Trophoblast cell (in vitro differentiated cells and primary cell): ENCODE measurements around the gene MYLK3.

Experiments used
- DNase-seq, 2 donors: peaks; one replicate each; pipeline ENCODE4 v3.0.0-alpha.2; 2016
- H2AFZ ChIP-seq: 2 replicates; pipeline ENCODE4 v1.6.1; 2013; ENCODE audit warnings: low read length, moderate library complexity, mild to moderate bottlenecking; ENCODE audit not compliant: insufficient read depth, poor library complexity
- H2AK5ac ChIP-seq: 2 replicates; pipeline ENCODE4 v1.6.1; 2013; ENCODE audit warnings: mild to moderate bottlenecking, low read length
- H2BK120ac ChIP-seq: 2 replicates; pipeline ENCODE4 v1.6.1; 2013; ENCODE audit warnings: low read length, mild to moderate bottlenecking, moderate library complexity; ENCODE audit not compliant: insufficient read depth, poor library complexity
- H2BK12ac ChIP-seq: 2 replicates; pipeline ENCODE4 v1.6.1; 2013; ENCODE audit warnings: mild to moderate bottlenecking, low read length, moderate library complexity
- H2BK5ac ChIP-seq: 2 replicates; pipeline ENCODE4 v1.6.1; 2013; ENCODE audit warnings: low read length, low read depth, moderate library complexity, mild to moderate bottlenecking; ENCODE audit not compliant: poor library complexity
- H3K14ac ChIP-seq: 2 replicates; pipeline ENCODE4 v1.6.1; 2013; ENCODE audit warnings: mild to moderate bottlenecking, low read length
- H3K18ac ChIP-seq: 2 replicates; pipeline ENCODE4 v1.6.1; 2013; ENCODE audit warnings: mild to moderate bottlenecking, low read length
- H3K23ac ChIP-seq: 2 replicates; pipeline ENCODE4 v1.6.1; 2013; ENCODE audit warnings: low read length
- H3K27ac ChIP-seq: 2 replicates; pipeline ENCODE4 v1.5.1; 2013; ENCODE audit warnings: low read depth, mild to moderate bottlenecking, inconsistent platforms, low read length, moderate library complexity
- H3K27me3 ChIP-seq: 2 replicates; pipeline ENCODE4 v1.6.1; 2013; ENCODE audit warnings: inconsistent platforms, mild to moderate bottlenecking, low read length, moderate library complexity; ENCODE audit not compliant: insufficient read depth
- H3K36me3 ChIP-seq, 2 experiments: 1 replicate in 1 of 2; 2 replicates in 1 of 2; pipeline ENCODE4 v1.6.1; 2013; ENCODE audit warnings: low read length in 2 of 2, mild to moderate bottlenecking in 2 of 2, moderate library complexity in 1 of 2; ENCODE audit not compliant: insufficient read depth in 2 of 2, control insufficient read depth in 1 of 2
- H3K4ac ChIP-seq: 2 replicates; pipeline ENCODE4 v1.6.1; 2013; ENCODE audit warnings: low read depth, mild to moderate bottlenecking, low read length, moderate library complexity
- H3K4me1 ChIP-seq, 2 experiments: 1 replicate in 1 of 2; 2 replicates in 1 of 2; pipeline ENCODE4 v1.6.1; 2013; ENCODE audit warnings: low read length in 2 of 2, mild to moderate bottlenecking in 2 of 2, moderate library complexity in 1 of 2; ENCODE audit not compliant: insufficient read depth in 2 of 2, control insufficient read depth in 1 of 2
- H3K4me2 ChIP-seq: 2 replicates; pipeline ENCODE4 v1.6.1; 2013; ENCODE audit warnings: inconsistent platforms, mild to moderate bottlenecking, low read length, moderate library complexity
- H3K4me3 ChIP-seq: 2 replicates; pipeline ENCODE4 v1.5.1; 2013; ENCODE audit warnings: mild to moderate bottlenecking, low read depth, low read length, inconsistent platforms
- H3K79me1 ChIP-seq: one replicate; pipeline ENCODE4 v1.6.1; 2013; ENCODE audit warnings: low read length
- H3K79me2 ChIP-seq: 2 replicates; pipeline ENCODE4 v1.6.1; 2013; ENCODE audit warnings: low read length, mild to moderate bottlenecking; ENCODE audit not compliant: control insufficient read depth, insufficient read depth, poor library complexity
- H3K9ac ChIP-seq: 2 replicates; pipeline ENCODE4 v1.6.1; 2013; ENCODE audit warnings: mild to moderate bottlenecking, low read length
- H3K9me3 ChIP-seq: 2 replicates; pipeline ENCODE4 v1.6.1; 2013; ENCODE audit warnings: low read depth, mild to moderate bottlenecking, control low read depth, inconsistent platforms, low read length; ENCODE audit not compliant: insufficient read depth
- H4K12ac ChIP-seq: 2 replicates; pipeline ENCODE4 v1.6.1; 2013; ENCODE audit warnings: low read depth, mild to moderate bottlenecking, low read length, moderate library complexity
- H4K8ac ChIP-seq: 2 replicates; pipeline ENCODE4 v1.6.1; 2013; ENCODE audit warnings: low read depth, mild to moderate bottlenecking, low read length, moderate library complexity
- H4K91ac ChIP-seq: one replicate; pipeline ENCODE4 v1.6.1; 2013; ENCODE audit warnings: low read depth, mild to moderate bottlenecking, low read length, moderate library complexity
- WGBS: extraction: QIAGEN DNeasy Blood & Tissue Kit; methylation state at CpG from one replicate; pipeline ENCODE4 v1.1.7; 2013; ENCODE audit warnings: missing lambda C conversion rate; ENCODE audit not compliant: insufficient read length, insufficient coverage; ENCODE audit errors: extremely low coverage; 5-methylcytosine and 5-hydroxymethylcytosine counted together

The MYLK3 gene

DNA sequence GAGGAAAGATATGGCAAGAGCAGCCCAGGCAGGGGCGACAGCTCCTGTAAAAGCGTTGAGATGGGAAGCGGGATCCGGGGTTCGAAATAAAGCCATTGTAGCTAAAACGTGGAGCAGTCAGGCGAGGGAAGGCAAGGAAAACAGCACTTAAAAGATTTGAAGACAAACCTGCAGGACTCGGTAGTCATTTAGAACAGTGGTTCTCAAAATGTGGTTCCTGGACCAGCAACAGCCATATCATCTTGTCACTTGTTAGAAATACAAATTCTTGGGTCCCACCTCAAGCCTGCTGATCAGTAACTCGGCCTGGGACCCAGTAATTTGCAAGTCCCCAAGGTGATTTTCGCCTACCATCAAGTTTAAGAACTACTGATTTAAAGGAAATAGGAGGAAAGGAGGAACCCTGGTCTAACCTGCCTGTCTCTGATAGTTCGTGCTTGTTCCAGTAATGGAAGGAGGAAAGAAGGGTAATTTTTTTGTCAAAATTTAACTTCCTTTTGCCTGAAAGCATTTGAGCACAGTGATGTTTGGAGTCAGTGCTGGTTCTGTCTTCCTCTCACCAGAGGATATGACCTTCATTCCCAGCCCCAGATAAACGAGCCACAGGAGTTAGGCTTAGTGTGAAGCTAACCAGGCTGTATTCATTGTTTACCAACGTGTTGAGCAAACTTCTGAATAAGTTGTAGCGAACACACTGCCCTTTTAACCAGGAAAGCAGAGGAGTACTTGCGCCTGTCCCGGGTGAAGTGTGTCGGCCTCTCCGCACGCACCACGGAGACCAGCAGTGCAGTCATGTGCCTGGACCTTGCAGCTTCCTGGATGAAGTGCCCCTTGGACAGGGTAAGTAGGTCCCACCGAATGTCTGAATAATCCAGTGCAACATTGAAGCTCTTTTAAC is 57.6 kb downstream of the MYLK3 start:
- no peaks in the 10 kb centered on the region for H3K9me3 ChIP-seq
- no peak overlapping the region for H4K12ac ChIP-seq

DNA sequence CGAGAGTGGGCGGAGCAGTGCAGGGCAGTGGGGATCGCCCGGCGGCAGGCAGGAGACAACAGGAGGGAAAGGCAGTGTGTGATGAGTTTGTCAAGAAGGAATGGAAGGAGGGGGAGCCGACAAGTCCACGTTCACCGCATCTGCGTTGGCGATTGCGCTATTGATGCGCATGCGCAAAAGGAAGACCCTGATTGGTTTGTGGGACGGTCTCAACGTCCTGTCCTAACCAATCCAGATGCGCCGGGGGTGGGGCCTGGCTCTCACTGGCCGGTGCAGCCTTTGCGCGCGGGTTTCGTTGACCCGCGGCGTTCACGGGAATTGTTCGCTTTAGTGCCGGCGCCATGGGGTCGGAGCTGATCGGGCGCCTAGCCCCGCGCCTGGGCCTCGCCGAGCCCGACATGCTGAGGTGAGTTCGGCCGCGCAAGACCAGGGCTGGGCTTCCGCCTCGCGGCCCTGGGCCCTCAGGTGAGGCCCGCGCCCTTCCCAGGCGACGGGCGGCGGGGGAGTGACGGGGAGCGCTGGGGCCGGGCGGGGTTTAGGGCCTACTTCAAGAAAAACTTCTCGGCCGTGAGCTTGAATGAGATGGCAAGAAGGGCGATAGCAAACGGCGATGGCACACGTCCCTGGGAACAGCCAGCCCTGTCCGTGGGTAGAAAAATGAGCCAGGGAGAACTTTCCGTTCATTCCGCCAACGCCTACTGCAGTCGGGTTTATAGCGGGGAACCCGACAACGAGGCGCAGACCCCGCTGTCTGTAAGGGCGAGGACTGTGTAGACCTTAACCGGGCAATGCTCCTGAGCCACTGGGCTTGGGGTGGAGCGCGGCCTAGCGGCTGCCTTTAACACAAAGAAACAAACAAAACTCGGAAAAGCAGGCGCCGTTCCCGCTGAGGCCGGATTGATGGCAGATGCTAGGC is 58.5 kb downstream of the MYLK3 start, which contains the start of gene ORC6:
TSS of gene ORC6 (plus strand) at position 295 of the 916 bp plus-strand sequence. CDS start at position 342, 47 bp downstream.
- peak within 1 kb of the TSS; percentile 93 for H4K12ac ChIP-seq
- H3K79me2 ChIP-seq = peaks cover 18% of the 10 kb centered on the region
- WGBS = no CpG with 5 or more reads among the region's 79 CpGs
- peak within 1 kb of the TSS; percentile 87 for H3K27ac ChIP-seq
- peak within 1 kb of the TSS; percentile 93 for H3K4ac ChIP-seq
- H2BK120ac ChIP-seq = peak within 1 kb of the TSS; percentile 99
- H3K27me3 ChIP-seq = no peaks in the 10 kb centered on the region
- H4K8ac ChIP-seq = peak within 1 kb of the TSS; percentile 98
- H3K4me1 ChIP-seq = peaks cover 4 to 8% of the 10 kb centered on the region in 2 experiments
- H3K36me3 ChIP-seq = peaks cover 5 to 8% of the 10 kb centered on the region in 2 experiments
- H3K9me3 ChIP-seq = no peaks in the 10 kb centered on the region
- H2AK5ac ChIP-seq = peak within 1 kb of the TSS; percentile 90
- H2BK12ac ChIP-seq = peak within 1 kb of the TSS; percentile 95
- H3K23ac ChIP-seq = no peak within 1 kb of the TSS
- H2AFZ ChIP-seq = peak within 1 kb of the TSS; percentile 96
- peak within 1 kb of the TSS; percentile 99 for H4K91ac ChIP-seq
- peak within 1 kb of the TSS; percentile 95 for H2BK5ac ChIP-seq
- H3K18ac ChIP-seq = peak within 1 kb of the TSS; percentile 99
- peaks cover 14% of the 10 kb centered on the region for H3K79me1 ChIP-seq
- peak within 1 kb of the TSS; percentile 93 for H3K4me3 ChIP-seq
- peak within 1 kb of the TSS; percentile 83 for H3K9ac ChIP-seq
- peak within 1 kb of the TSS; percentile 84 for H3K4me2 ChIP-seq
- peak within 1 kb of the TSS; percentile 97 for H3K14ac ChIP-seq
- DNase-seq = peak; percentile 97 to 98

More for the DNA sequence above, 57.6 kb downstream of the MYLK3 start:
- H3K4me2 ChIP-seq = peak overlapping the region; percentile 84
- H4K91ac ChIP-seq = peak overlapping the region; percentile 57
- H3K36me3 ChIP-seq = peaks cover 5 to 8% of the 10 kb centered on the region in 2 experiments
- H4K8ac ChIP-seq = peak overlapping the region; percentile 15
- H3K23ac ChIP-seq = peak overlapping the region; percentile 83
- H3K9ac ChIP-seq = peak overlapping the region; percentile 85
- H2BK5ac ChIP-seq = peak overlapping the region; percentile 15
- H3K79me1 ChIP-seq = peaks cover 14% of the 10 kb centered on the region
- H3K27me3 ChIP-seq = no peaks in the 10 kb centered on the region
- no peak overlapping the region for H2BK120ac ChIP-seq
- no peak for DNase-seq
- H3K18ac ChIP-seq = peak overlapping the region; percentile 22
- peak overlapping the region; percentile 72 for H3K27ac ChIP-seq
- peak overlapping the region; percentile 93 for H3K4me3 ChIP-seq
- no peak overlapping the region for H2AFZ ChIP-seq
- H2AK5ac ChIP-seq = no peak overlapping the region
- no peak overlapping the region for H2BK12ac ChIP-seq
- no CpG with 5 or more reads among the region's 21 CpGs for WGBS
- peak overlapping the region; percentile 15 for H3K14ac ChIP-seq
- H3K79me2 ChIP-seq = peaks cover 18% of the 10 kb centered on the region
- peaks cover 4 to 8% of the 10 kb centered on the region in 2 experiments for H3K4me1 ChIP-seq
- peak overlapping the region; percentile 78 for H3K4ac ChIP-seq

DNA sequence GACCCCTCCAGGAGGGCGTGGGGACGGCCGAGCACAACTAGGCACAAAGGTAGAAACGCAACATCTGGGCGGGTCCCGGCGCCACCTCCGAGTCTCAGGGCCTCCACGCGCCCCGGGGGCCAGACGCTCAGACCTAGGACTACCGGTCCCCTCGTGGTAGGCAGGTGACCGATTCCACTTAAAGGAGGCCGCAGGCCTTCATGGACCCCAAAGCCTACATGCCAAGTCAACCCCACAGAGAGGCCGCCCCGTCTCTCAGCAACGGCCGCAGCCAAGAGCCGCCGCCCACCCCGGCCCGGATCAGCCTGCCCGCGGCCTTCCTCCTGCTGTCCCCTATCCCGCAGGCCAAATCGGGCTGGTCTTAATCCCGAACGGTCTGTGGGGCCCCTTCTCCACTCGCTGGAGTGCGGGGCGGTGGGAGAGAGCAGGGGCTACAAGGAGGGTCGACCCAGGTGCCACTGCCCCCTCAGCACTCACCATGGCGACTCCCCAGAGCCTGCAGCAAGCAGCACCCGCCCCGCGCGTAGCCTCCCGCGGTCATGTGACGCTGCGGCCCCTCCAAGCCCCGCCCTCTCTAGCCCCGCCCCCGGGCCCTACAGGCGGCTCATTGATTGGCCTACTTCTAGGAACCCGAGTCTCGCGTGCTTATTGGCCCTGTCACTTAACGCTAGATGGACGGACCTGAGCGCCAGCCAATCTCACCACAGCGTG is 59.3 kb downstream of the MYLK3 start, which contains the start of gene VPS35:
TSS of gene VPS35 (minus strand) at position 525 of the 711 bp plus-strand sequence. CDS start at position 480, 45 bp downstream.
- peak within 1 kb of the TSS; percentile 95 for H2BK5ac ChIP-seq
- peak within 1 kb of the TSS; percentile 93 for H4K12ac ChIP-seq
- H3K23ac ChIP-seq = no peak within 1 kb of the TSS
- no CpG with 5 or more reads among the region's 54 CpGs for WGBS
- H4K91ac ChIP-seq = peak within 1 kb of the TSS; percentile 99
- peak within 1 kb of the TSS; percentile 87 for H3K27ac ChIP-seq
- H2AFZ ChIP-seq = peak within 1 kb of the TSS; percentile 96
- H3K79me1 ChIP-seq = peaks cover 14% of the 10 kb centered on the region
- H3K9me3 ChIP-seq = no peaks in the 10 kb centered on the region
- H3K36me3 ChIP-seq = peaks cover 5 to 8% of the 10 kb centered on the region in 2 experiments
- H2BK120ac ChIP-seq = peak within 1 kb of the TSS; percentile 99
- no peaks in the 10 kb centered on the region for H3K27me3 ChIP-seq
- H3K9ac ChIP-seq = peak within 1 kb of the TSS; percentile 83
- H3K4me3 ChIP-seq = peak within 1 kb of the TSS; percentile 93
- peak within 1 kb of the TSS; percentile 90 for H2AK5ac ChIP-seq
- peak within 1 kb of the TSS; percentile 84 for H3K4me2 ChIP-seq
- peak within 1 kb of the TSS; percentile 98 for H4K8ac ChIP-seq
- H3K4ac ChIP-seq = peak within 1 kb of the TSS; percentile 93
- peak within 1 kb of the TSS; percentile 97 for H3K14ac ChIP-seq
- peak; percentile 99 for DNase-seq
- peak within 1 kb of the TSS; percentile 95 for H2BK12ac ChIP-seq
- H3K79me2 ChIP-seq = peaks cover 18% of the 10 kb centered on the region
- peaks cover 4 to 8% of the 10 kb centered on the region in 2 experiments for H3K4me1 ChIP-seq
- H3K18ac ChIP-seq = peak within 1 kb of the TSS; percentile 99
